Colonic mucosa (tissue), 4 donors: ENCODE results near the gene TSPAN13. TPM values are rescaled to one million over a fixed set of nuclear protein-coding genes. Genes with fewer than 3 reads are reported as not detected.

Experiments
- DNase-seq: peaks from one replicate; pipeline ENCODE4 v3.0.0-alpha.2; 2020
- H3K27ac ChIP-seq: fragments of 200-600 bp; one replicate; pipeline ENCODE4 v1.8.0; 2021
- H3K27me3 ChIP-seq: fragments of 200-600 bp; one replicate; pipeline ENCODE4 v1.8.0; 2021
- H3K36me3 ChIP-seq: fragments of 200-600 bp; one replicate; pipeline ENCODE4 v1.8.0; 2021
- H3K4me1 ChIP-seq: fragments of 200-600 bp; one replicate; pipeline ENCODE4 v1.8.0; 2021; ENCODE audit warnings: mild to moderate bottlenecking
- H3K4me3 ChIP-seq: fragments of 200-600 bp; one replicate; pipeline ENCODE4 v1.8.0; 2021
- H3K9ac ChIP-seq, 2 donors: one replicate each; pipeline ENCODE4 v1.7.0; 2013; ENCODE audit warnings: control low read depth in 2 of 2, low read depth in 2 of 2, low read length in 2 of 2
- H3K9me3 ChIP-seq: fragments of 200-600 bp; one replicate; pipeline ENCODE4 v1.8.0; 2021
- CTCF ChIP-seq: fragments of 200-600 bp; IDR thresholded peaks from one replicate; pipeline ENCODE4 v1.8.0; 2022; ENCODE audit warnings: antibody characterized with exemption, mild to moderate bottlenecking
- intact Hi-C: fragments of 100-400 bp; cut with DNase I; formaldehyde crosslinking; loops from one replicate; pipeline ENCODE4 v1.14.1; 2022
- total RNA-seq, 2 donors: library from RNA; stranded (reverse); fragmentation: NEBNext Ultra II Directional in 1 of 2; extraction: Animal tissue kit (Norgen Biotek cat#: 25700) in 1 of 2; gene quantifications; one replicate each; pipeline ENCODE4 v1.2.1, GENCODE V29; 2021
- donor health status: healthy.
- donor health status: DM: no; HTN: no; CAD: no.
- donor health status: DM: no; HTN: no; CAD: no.

The TSPAN13 gene
- total RNA-seq, 2 donors from 2014 or later = 151 to 156 TPM

GRCh38 chr7:16791905-16792698 is 38.5 kb downstream of the TSPAN13 start:
- intact Hi-C loops = loop anchor here (10.0 kb wide), 1 partner anchor 97 kb away; no protein-coding TSS in a partner anchor
- Histone ChIP-seq H3K27me3 (no peaks in the 10 kb centered on the region), H3K9ac (no peak overlapping the region), H3K36me3 (no peaks in the 10 kb centered on the region), H3K4me1 (no peaks in the 10 kb centered on the region), H3K9me3 (no peaks in the 10 kb centered on the region), H3K4me3 (no peak overlapping the region), H3K27ac (no peak overlapping the region)
- DNase-seq = no peak
- no peak for TF ChIP-seq CTCF

GRCh38 chr7:16794986-16795385 is 41.4 kb downstream of the TSPAN13 start:
- TF ChIP-seq CTCF = no peak
- no peak for DNase-seq
- Histone ChIP-seq H3K27me3 (no peaks in the 10 kb centered on the region), H3K9ac (peak overlapping the region in 1 of 2 donors; percentile 16), H3K27ac (no peak overlapping the region), H3K4me3 (no peak overlapping the region), H3K36me3 (no peaks in the 10 kb centered on the region), H3K4me1 (no peaks in the 10 kb centered on the region), H3K9me3 (no peaks in the 10 kb centered on the region)
- intact Hi-C loops = loop anchor here (5.0 to 10.0 kb wide), 2 partner anchors 100 to 122 kb away; no protein-coding TSS in a partner anchor

- no peaks in the 10 kb centered on the region for H3K27me3 ChIP-seq
- TF ChIP-seq CTCF = no peak
- intact Hi-C loops = loop anchor here (5.0 to 10.0 kb wide), 2 partner anchors 101 to 122 kb away; no protein-coding TSS in a partner anchor
- no peak overlapping the region for H3K9ac ChIP-seq
- H3K9me3 ChIP-seq = no peaks in the 10 kb centered on the region
- no peaks in the 10 kb centered on the region for H3K36me3 ChIP-seq
- H3K4me1 ChIP-seq = no peaks in the 10 kb centered on the region
- no peak for DNase-seq
- no peak overlapping the region for H3K27ac ChIP-seq
- no peak overlapping the region for H3K4me3 ChIP-seq
Measured at GRCh38 chr7:16795624-16796023, 42.1 kb downstream of the TSPAN13 start.

- peak overlapping the region in 1 of 2 donors; percentile 59 for H3K9ac ChIP-seq
- DNase-seq = no peak
- no peaks in the 10 kb centered on the region for H3K9me3 ChIP-seq
- intact Hi-C loops = loop anchor here (5.0 kb wide), 1 partner anchor 81 kb away; the partner anchor contains the start of gene AGR3
- H3K4me3 ChIP-seq = no peak overlapping the region
- no peaks in the 10 kb centered on the region for H3K27me3 ChIP-seq
- TF ChIP-seq CTCF = peak; percentile 24
- H3K27ac ChIP-seq = peak overlapping the region; percentile 83
- no peaks in the 10 kb centered on the region for H3K36me3 ChIP-seq
- no peaks in the 10 kb centered on the region for H3K4me1 ChIP-seq
Measured at GRCh38 chr7:16801111-16801542, 47.6 kb downstream of the TSPAN13 start.

GRCh38 chr7:16801579-16801978 is 48.0 kb downstream of the TSPAN13 start:
- DNase-seq = no peak
- intact Hi-C loops = loop anchor here (5.0 kb wide), 1 partner anchor 81 kb away; the partner anchor contains the start of gene AGR3
- no peaks in the 10 kb centered on the region for H3K36me3 ChIP-seq
- H3K4me3 ChIP-seq = peak overlapping the region; percentile 43
- no peak for TF ChIP-seq CTCF
- no peaks in the 10 kb centered on the region for H3K27me3 ChIP-seq
- no peaks in the 10 kb centered on the region for H3K4me1 ChIP-seq
- H3K9ac ChIP-seq = peak overlapping the region in 1 of 2 donors; percentile 59
- peak overlapping the region; percentile 83 for H3K27ac ChIP-seq
- no peaks in the 10 kb centered on the region for H3K9me3 ChIP-seq
